ENCODE measurements around the gene NXNL1. TPM values are rescaled to one million over a fixed set of nuclear protein-coding genes. Genes with fewer than 3 reads are reported as not detected.

NXNL1 gene
- total and polyA plus RNA-seq, 2 donors (not counting 3 experiments of a cell fraction or from before 2014, with no cell fraction given): not detected

DNA sequence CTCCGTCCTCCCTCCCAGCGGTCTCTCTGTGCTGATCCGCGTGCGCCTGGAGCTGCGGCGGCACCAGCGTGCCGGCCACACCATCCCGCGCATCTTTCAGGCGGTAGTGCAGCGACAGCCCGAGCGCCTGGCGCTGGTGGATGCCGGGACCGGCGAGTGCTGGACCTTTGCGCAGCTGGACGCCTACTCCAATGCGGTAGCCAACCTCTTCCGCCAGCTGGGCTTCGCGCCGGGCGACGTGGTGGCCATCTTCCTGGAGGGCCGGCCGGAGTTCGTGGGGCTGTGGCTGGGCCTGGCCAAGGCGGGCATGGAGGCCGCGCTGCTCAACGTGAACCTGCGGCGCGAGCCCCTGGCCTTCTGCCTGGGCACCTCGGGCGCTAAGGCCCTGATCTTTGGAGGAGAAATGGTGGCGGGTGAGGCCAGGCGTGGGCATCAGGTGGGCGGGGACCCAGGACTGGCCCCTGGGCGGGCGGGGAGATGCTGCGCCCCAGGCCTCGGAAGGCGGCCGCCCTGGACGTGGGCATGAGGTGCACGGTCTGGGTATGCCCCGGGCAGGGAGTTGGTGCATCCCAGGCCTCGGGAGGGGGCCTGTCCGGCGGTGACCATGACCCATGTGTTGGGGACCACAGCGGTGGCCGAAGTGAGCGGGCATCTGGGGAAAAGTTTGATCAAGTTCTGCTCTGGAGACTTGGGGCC is 26.0 kb upstream of the NXNL1 start:
- no peak overlapping the region for H3K4me3 ChIP-seq (replicated peaks in 1 of 3; ENCODE audit: insufficient read depth in 1 of 3, low read depth in 1 of 3, low read length in 3 of 3)
- FAIRE-seq: no peak
- CTCF ChIA-PET: no interaction called here

More for the DNA sequence above, 26.0 kb upstream of the NXNL1 start:
- intact Hi-C loops (cut with micrococcal nuclease) (no loop called here), dilution Hi-C loops (cut with MboI; ENCODE audit: extremely low pct_ligation_motif_present, low sequenced_read_pairs) (no loop called here)
- no peaks in the 10 kb centered on the region for H3K36me3 ChIP-seq (ENCODE audit: control insufficient read depth in 2 of 2, extremely low read depth in 1 of 2, insufficient read depth in 2 of 2, low read length in 2 of 2)
- no peak overlapping the region for H3K4me2 ChIP-seq (ENCODE audit: insufficient read depth, low read length)
- H3K9ac ChIP-seq (replicated peaks; ENCODE audit: extremely low read depth, insufficient read depth, low read length): no peak overlapping the region
- H3K27ac ChIP-seq (ENCODE audit: insufficient read depth, low read depth, low read length): no peak overlapping the region
- TF ChIP-seq MYC (IDR thresholded peaks at IDR 0.05; ENCODE audit: low read depth, low read length) (no peak), CTCF (IDR thresholded peaks at IDR 0.05; ENCODE audit: extremely low read depth in 1 of 2, insufficient read depth in 1 of 2, low read depth in 1 of 2, low read length in 2 of 2) (no peak), FOS (IDR thresholded peaks at IDR 0.05; ENCODE audit: borderline replicate concordance, insufficient read depth, low read length) (no peak), POLR2A (IDR thresholded peaks at IDR 0.05; ENCODE audit: low read depth, low read length) (no peak), GATA2 (IDR thresholded peaks at IDR 0.05; ENCODE audit: insufficient read depth, insufficient read length, low read depth, low read length) (no peak), POLR2AphosphoS5 (IDR thresholded peaks at IDR 0.05; ENCODE audit: insufficient read depth, low read depth, low read length) (no peak), JUN (IDR thresholded peaks at IDR 0.05; ENCODE audit: borderline replicate concordance, insufficient read depth, insufficient read length, low read depth) (no peak), EZH2 (IDR thresholded peaks at IDR 0.05; ENCODE audit: borderline replicate concordance, low read depth, low read length, severe bottlenecking) (no peak)
- TF ChIP-seq, protein P1, sequence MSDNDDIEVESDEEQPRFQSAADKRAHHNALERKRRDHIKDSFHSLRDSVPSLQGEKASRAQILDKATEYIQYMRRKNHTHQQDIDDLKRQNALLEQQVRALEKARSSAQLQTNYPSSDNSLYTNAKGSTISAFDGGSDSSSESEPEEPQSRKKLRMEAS (IDR thresholded peaks at IDR 0.05; ENCODE audit: insufficient read depth, insufficient read length): no peak
- no peaks in the 10 kb centered on the region for H3K79me2 ChIP-seq (ENCODE audit: control insufficient read depth, insufficient read depth, low read length)
- no peaks in the 10 kb centered on the region for H3K27me3 ChIP-seq (ENCODE audit: control insufficient read depth in 2 of 2, insufficient read depth in 2 of 2, low read length in 2 of 2)
- H3K4me1 ChIP-seq (ENCODE audit: control insufficient read depth, extremely low read depth, insufficient read depth, low read length): peaks cover 17% of the 10 kb centered on the region
- H3K9me3 ChIP-seq (replicated peaks; ENCODE audit: control insufficient read depth, insufficient read depth, low read length): no peaks in the 10 kb centered on the region
- H3K9me1 ChIP-seq (replicated peaks; ENCODE audit: control insufficient read depth, extremely low read depth, insufficient read depth, low read length): no peaks in the 10 kb centered on the region
- no peak overlapping the region for H2AFZ ChIP-seq (ENCODE audit: low read depth, low read length)
- BruUV-seq (replicated peaks): no TSS peak
- POLR2A ChIA-PET: no interaction called here
- H4K20me1 ChIP-seq (replicated peaks; ENCODE audit: control insufficient read depth, extremely low read depth, insufficient read depth, low read length): no peaks in the 10 kb centered on the region
- no peak for DNase-seq (ENCODE audit: low read depth, low spot score)
